GM21515 (cell line): ENCODE measurements around the gene ACAP2.
"Not testable (repeated sequence)": the region's sequence is repeated elsewhere in the genome, so short reads cannot be mapped to it uniquely, and the experiment has no call there.

Experiments
- ATAC-seq: cut with Tn5 transposase; IDR thresholded peaks from one replicate; pipeline ENCODE4 v1.9.1; 2021; ENCODE audit not compliant: unreplicated experiment

ACAP2 gene

DNA sequence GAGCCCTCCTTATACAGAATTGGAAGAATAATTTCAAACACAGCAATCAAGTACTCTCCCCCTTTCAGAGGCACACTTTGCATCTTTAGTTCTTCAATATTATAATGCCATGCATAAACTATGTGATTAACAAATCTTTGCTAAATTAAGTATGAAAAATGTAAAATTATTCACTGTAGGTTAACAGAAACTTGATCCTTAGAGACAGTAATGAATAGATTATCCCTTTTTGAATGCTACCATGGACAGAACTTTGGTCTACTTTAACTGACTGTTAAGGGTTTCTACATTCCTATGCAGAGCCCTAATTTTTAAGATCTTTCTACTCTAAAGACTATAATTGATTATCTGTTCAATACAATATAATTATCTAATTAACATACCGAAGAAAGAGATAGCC, 146.2 kb downstream of the ACAP2 start:
- no peak for ATAC-seq

DNA sequence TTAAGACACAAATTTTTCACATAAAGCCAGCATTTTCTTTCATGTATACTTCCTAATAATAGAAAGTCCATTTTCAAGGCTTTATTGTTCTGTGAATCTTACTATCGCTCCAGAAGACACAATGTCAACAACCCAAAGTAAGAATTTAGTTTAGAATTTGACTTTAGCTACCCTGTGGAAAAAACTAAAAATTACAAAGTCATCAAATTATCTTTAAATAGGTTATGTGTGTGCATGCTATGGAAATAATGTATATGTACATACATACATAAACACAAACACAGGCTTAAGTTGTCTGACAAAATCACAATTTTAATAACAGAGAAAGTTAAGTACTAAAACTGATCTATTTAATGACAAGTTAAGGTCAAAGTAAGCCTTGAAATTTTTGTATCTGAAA, 151.7 kb downstream of the ACAP2 start:
- ATAC-seq, result no peak

DNA sequence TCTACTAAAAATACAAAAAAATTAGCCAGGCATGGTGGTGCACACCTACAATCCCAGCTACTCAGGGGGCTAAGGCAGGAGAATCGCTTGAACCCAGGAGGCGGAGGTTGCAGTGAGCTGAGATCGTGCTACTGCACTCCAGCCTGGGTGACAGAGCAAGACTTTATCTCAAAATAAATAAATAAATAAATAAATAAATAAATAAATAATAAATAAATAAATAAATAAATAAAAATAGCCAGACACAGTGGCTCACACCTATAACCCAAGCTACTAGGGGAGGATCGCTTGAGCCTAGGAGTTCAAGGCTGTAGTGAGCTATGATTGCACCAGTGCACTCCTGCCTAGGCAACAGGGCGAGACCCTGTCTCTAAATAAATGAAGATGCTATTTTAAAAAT, 152.2 kb downstream of the ACAP2 start:
- not testable (repeated sequence) for ATAC-seq

DNA sequence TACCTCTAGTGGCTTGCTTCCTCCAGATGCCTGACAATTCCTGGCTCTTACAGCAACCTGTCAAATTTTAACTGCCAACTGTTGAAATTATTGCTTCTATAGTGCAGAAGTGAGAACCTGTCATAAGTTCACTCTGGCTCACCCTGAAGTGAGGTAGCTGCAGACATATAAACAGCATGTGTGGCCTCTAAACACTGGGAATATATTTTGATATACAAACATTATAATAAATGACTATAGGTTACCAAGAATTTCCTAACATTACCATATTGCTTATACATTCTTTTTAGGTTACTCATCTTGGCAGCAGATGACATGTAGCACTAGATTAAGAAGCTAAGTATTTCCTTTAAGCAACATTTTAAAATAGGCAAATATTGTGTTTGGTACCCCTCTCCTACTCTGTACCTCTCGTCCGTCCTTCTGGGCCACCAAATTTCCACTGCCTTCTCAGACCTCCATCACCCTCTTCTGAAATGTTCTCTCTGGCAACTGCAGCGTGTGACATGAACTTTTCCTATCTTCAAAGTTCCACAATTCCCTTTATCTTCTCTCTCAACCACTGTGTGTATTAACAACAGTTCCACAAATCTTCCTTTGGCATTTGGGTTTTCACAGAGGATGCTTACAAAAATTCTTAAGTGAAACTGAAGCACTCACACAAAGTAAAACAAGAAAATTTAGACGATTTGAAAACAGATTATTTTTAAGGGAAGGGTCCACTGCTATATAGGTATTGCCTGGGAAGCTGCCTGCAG, 156.5 kb downstream of the ACAP2 start:
- ATAC-seq, result no peak

DNA sequence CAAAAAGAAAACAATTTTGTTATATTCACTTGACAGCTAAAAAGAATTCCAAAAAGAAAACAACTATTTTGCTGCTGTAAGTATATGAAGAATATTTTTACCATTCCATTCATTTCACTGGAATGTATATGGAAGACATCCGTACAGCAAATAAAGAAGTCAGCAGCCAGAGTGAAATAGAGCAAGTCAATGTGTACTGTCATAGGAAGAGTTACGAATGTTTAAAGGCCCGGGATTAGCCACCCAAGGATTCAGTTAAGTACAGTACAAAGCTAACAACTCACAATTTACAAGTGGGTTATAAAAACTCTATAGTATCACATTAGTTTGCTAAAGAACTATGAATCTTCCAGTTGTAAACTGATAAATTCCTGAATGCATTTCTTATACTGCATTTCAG, 157.4 kb downstream of the ACAP2 start:
- no peak for ATAC-seq

DNA sequence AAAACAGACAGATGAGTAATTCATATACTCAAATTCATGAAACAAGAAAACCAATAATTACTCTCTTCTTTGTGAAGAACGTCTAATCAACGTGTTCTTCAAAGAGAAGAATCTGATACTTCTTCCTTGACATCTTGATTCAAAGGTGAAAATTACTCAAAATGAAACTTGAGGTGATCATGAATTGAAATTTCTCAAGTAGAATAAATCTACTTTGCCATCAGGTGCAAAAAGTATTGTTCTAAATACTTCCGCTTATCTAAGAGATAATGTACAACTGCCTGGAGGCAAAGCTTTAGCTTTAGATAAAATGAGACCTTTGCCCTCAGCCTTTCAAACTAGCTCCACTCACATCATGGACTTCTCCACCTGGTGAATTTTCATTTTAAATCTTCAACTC, 158.0 kb downstream of the ACAP2 start:
- ATAC-seq, result no peak

DNA sequence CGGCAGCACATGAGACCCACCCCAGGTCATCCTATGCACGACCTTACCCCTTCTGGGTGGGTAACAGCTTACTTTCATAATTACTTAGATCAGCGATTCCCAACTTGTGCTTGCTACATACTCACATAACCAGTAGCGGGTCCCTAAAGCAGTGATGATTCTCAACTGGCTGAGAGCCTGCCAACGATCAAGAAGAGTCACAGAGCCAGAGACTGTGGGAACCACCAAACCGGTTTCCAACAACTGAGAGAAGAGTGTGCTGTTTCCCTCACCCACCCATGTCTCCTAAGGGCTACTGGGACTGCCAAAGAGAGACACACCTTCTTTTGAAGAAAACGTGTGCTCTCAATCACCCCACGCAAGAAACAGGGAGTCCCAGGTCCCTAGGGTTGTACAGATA, 159.9 kb downstream of the ACAP2 start:
- ATAC-seq, result no peak

DNA sequence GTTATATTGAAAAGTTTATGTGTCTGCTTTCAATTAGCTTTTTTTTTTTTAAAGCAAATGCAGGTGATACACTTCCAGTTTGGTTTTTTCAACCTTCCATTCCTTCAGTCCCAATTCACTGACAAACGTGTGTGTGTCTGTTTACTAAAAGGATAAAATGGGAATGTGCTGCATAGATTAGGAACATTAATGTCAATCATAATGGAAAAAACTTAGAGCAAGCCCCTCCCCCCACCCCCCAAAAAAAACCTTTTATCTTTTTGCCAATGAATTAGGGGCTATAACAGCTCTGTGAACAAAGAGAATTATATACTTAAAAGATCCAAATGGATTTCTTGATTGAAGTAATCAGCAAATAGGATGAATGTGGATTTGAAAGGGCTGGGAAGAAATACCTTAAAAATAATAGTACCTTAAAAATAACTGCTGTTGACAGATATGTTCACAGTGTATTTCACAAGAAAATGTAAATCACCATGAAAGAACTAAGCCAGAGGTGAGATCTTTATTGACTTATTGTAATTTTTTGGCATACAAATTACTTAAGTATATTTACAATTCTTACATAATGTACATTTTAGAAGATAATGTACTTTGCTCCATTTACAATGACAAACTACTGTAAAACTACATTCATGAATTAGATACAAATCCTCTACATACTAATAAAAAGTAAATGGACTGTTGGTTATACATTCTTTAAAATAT, 168.4 kb downstream of the ACAP2 start:
- no peak for ATAC-seq

DNA sequence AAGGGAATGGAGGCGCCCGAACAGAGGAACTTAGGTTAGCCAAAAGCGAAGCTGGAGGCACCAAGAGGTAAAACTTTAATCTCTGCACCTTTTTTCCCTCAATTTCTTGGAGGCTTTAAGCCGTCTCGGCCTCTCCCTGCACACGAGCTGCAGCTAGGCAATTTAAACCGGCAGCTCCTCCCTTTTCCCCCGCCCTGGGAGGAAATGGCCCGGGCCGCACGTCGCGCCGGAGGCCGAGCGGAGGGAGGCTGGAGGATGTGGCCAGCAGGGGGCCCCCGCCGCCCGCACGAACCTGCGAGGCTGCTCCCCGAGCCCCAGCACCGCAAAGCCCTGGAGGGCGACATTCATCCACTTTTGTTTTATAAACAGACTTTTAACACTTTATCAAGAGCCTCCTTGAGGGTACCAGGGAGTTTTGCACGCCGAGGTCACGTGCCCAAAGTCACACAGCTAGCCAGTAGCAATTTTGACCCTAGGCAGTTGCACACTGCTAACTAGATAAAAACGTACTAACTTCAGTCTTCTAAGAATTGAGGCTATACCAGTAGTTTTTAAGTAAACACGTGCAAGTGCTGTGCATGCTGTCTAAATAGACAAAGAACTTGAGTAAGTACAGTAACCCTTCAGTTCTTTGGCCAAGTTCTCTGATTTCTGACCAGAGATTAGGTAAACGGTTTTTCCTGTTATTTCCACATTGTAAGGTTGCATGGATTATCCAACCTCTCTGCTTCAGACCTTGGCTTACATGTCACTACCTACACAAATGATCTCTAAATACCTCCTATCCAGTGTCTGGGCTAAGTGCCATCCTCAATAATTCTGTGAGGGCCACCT, 171.2 kb downstream of the ACAP2 start:
- peak; percentile 71 for ATAC-seq

DNA sequence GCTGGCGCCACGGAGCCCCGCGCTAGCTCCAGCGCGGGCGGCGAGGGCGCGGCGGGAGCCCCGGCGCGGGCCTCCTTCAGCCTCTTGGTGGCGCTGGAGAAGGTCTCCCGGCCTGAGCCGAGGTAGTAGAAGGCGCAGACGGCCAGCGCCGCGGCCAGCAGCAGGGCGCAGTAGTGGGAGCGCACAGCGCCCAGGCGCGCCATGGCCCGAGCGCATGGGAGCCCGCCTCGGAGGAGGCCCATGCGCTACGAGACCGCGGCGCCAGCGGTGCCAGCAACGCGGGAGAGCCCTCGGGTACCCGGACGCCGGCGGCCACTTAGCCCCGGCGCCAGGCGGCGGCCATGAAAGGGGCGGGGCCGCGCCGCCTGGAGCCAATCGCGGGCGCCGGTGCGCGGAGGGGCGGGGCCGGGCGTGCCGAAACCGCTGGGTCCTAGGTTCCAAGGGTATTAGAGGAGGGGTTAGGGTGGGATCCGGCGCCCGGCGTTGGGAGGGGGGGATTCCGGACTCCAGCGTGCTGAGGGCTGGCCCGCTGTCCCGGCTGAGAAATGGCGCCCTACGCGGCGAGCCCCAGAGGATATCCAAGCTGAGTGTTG, 171.9 kb downstream of the ACAP2 start, which contains the start of gene XXYLT1:
XXYLT1 (minus strand) TSS at position 343 of the 593 bp plus-strand sequence; CDS start at position 242, 101 bp downstream.
- peak; percentile 86 for ATAC-seq

DNA sequence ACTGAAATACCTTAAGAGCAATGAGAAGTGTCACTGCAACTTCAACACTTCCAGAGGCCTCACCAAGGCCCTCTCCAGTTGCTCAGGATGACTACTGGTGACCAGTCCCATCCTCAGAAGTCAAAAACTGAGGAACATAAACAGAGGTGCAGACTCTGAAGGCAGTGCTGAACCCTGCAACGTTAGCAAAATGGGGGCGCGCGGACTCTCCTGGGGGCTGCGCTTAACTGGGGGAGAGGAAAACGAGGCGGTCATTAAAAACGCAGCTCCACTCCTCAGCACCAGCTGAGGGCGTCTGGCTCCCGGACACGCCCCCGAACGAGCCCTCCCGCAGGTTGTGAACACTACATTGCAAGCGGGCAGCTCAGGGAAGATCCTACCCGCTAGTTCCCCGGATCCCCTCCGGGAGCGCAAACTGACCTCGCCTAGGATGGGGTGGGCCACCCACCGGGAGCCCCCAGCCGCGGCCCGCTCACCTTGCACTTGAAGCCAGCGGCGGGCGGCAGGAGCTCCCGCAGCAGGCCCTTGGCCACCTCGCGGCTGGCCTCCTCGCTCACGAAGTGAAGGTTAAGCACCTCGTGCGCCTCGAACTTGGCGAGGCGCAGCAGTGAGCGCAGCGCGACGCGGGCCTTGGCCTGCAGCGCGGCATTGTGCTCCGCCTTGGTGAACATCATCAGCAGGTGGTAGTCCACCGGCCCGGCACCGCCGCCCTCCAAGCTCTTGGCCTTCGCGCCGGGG, 172.6 kb downstream of the ACAP2 start:
- ATAC-seq, result peak; percentile 8

DNA sequence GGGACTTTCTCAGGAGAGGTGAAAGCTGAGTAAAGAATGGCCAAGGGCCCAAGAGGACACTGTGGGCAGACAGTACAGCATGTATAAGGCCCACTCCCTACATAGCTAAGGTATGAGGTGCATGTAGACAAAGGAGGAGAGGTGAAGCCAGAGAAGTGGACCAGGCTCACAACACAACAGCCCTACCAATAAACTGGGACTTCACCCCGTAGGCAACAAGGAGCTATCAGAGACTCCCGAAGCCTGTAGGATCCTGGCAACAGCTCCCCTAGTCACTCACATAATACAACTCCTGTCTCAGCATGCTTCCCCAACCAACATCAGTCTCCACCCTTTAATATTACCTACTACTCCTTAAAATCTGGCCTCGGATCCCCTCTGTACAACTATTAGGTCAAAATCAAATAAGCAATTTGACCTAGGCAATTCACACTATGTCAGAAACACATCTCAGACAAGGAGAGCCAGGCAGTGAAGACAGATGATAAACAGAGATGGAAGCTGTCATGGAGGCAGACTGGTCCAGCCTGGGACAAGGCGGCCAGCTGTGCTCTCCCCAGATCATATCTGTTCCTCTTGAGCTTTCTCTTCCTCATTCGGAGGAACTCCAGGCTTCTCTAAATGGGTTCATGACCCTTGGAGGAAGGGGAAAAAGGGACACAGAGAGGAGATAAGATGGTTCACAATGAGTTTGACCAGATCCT, 173.3 kb downstream of the ACAP2 start:
- ATAC-seq, result no peak

DNA sequence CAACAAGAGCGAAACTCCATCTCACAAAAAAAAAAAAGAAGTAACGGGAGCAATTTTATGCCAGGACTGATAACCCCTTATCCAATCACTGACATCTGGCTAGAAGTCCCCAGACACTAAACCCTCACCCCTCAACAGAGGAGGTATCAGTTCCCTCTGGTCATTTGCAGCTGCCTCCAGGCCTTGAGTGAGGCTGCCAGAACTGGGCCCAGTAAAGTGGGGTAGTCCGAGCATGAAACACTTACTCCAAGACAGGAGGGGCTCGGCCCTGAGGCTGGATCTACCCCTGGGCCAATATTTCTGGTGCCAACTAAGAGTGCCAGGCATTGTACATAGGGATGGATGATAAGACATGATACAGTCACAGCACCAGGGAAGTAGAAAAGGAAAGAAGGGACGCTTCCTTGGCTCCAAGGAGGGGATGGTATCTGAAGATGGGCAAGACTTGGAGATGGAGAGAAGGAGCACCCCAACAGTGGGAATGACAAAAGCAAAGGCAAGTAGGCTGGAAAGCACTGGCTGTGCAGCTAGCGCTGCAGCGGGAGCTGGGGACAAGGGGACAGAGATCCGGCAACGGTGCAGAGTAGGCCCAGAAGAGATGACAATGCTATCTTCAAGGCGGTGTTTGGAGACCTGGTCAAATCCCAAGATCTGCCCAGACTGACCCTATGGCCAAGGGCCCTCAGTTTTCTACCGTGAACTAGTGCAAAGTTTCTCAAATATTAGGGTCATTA, 174.1 kb downstream of the ACAP2 start:
- no peak for ATAC-seq

DNA sequence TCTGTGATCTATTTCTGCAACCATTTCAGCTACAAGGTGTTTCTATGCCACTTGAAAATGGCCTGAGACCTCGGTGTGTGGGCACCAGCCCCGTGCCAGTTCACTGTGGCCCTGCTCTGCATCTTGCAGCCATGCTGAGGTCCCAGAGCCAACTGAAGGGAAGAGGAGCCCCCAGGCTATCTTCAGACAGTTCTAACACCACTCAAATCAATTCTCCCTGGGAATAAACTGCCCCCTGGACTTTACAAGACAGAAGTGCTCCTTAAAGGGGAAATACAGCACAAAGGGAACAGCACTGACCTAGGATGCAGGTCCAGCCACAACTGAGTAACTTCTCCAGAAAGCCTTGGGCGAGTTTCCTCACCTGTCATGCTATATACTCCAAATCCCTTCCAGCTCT, 175.7 kb downstream of the ACAP2 start:
- ATAC-seq, result no peak

DNA sequence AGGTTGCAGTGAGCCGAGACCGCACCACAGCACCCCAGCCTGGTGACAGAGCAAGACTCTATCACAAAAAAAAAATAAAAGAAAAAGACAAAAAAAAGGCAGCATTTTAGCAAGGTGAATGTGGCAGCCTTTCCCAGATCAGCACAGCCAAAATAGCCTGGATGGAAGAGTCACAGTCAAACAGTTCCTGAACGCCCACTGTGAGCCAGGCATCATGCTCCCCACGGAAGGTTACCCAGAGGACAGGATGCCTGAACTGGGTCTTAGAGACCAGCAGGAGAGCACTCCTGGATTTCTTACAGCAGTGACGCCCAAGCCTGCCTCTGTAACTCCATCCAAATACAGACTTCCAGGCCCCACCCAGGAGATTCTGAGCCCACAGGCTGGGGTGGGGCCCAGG, 176.4 kb downstream of the ACAP2 start:
- no peak for ATAC-seq

DNA sequence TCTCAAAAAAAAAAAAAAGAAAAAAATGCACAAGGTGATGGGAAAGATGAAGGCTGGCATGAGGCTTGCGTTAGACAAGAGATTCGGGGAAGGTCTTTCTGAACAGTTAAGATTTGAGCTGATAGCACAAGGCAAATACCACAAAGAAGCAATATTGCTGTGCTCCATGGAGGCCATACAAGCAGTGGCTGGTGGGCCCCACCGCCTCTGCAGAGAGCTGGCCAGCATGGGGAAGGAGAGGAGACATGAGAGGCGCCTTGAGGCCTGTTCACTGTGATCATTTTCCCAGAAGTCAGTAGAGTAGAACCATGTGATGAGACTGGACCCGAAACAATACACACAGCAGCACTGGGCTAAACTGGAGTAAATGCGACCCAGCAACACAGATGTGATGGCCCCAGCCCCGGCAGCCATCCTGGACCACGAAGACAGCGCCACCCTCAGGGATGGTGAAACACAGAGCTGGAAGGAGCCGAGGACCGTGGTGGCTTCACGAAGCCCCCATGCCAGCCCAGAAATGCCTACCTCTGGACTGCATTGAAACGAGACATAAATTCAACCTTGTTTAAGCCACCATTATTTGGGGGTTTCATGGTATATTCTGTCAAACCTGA, 177.3 kb downstream of the ACAP2 start:
- ATAC-seq, result no peak

DNA sequence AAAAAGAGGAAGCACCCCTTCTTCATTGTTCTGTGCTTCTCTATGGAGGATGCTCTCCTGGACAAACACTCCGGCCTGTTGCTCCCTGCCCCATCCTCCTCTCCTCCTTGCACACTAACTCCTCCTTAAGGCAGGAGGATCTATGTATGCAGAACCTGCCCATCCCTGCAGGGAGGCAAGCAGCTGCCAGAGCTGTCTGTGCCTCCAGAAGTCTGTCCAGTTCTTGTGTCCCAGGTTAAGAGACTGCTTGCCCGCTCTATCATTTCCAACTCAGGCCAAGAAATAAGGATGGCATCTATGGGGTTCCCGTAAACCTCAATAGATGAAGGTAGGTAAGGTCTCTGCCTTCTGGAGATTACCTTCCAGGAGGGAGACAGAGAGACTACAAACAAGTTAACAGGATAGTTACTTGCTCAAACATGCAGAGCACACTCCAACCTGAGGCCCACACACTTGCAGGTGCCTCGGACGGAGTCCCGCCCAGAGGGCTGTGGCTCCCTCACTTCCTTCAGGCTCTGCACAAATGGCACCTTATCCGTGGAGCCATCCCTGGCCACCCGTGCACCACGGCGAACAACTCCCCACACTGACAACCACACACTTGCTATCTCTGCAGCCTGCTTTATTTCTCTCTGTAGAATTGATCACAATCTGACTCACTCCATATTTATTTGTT, 178.8 kb downstream of the ACAP2 start:
- ATAC-seq, result no peak

DNA sequence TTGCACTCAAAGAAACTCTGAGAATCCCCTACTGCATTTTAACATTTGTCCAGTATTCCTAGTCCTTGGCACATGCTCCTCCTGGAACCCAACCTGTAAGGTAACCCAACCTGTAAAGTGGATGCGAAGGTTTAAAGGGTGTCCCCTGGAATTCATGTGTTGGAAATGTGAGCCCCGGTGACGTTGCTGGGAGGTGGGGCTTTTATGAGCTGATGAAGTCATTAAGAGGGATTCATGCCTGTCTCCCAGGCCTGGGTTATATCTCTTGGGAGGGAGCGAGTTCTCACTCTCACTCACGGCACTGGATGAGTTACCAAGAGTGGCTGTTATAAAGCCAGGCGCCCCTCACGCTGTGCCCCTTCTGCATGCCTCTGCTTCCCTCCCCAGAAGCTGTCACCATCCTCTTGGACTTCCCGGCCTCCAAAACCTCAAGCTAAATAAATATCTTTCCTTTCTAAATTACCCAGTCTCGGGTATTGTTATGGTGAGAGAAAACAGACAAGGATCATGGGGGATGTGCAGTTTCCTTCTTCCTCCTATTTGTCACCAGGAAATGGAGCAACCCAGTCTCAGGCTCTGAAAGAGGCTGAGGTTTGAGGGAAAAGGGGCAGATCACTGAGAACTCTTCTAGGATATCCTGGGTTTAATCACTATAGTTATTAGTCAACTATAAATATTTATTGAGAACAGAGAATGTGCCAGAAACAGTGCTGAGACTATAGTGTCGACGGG, 179.5 kb downstream of the ACAP2 start:
- no peak for ATAC-seq
